ENCODE data around the gene GALNS. TPM values are rescaled to one million over a fixed set of nuclear protein-coding genes. Genes with fewer than 3 reads are reported as not detected.
A peak's percentile ranks its signal among the peaks of the same experiment; 100 is the strongest.

The GALNS gene
- total RNA-seq, 4 donors from 2014 or later, result 45.7 to 101 (median 75.6) TPM

- DNase-seq, result no peak
- H3K4me3 ChIP-seq, result no peak overlapping the region
- no peaks in the 10 kb centered on the region for H3K27me3 ChIP-seq
- 93 to 97% methylated on average over 7 to 20 of the region's 20 CpGs for WGBS, 2 donors (ENCODE audit: low coverage in 1 of 2)
- H3K9me3 ChIP-seq, result no peaks in the 10 kb centered on the region
- no peak overlapping the region for H3K27ac ChIP-seq
- intact Hi-C loops (cut with DNase I; ENCODE audit: low total_unique reads) (no loop called here), in situ Hi-C loops (cut with MboI; ENCODE audit: low pct_ligation_motif_present in 1 of 4, low pct_unique_long_range_greater_than_20kb in 1 of 4, low sequenced_read_pairs in 3 of 4) (no loop called here)
- no peak for TF ChIP-seq EP300 (IDR thresholded peaks at IDR 0.05; ENCODE audit: low read depth)
- TF ChIP-seq CTCF (IDR thresholded peaks at IDR 0.05), result no peak
- TF ChIP-seq POLR2AphosphoS5 (IDR thresholded peaks at IDR 0.05), result no peak
- TF ChIP-seq POLR2A (IDR thresholded peaks at IDR 0.05), result no peak
- H3K4me1 ChIP-seq, result peaks cover 14 to 24% (median 22%) of the 10 kb centered on the region in 4 donors
- H3K36me3 ChIP-seq, result peaks cover 0 to 14% (median 2%) of the 10 kb centered on the region in 4 donors
These were observed 2.8 kb upstream of the GALNS start for GRCh38 chr16:88859381-88860091.

- peaks cover 0 to 14% (median 2%) of the 10 kb centered on the region in 4 donors for H3K36me3 ChIP-seq
- in situ Hi-C loops (cut with MboI; ENCODE audit: low pct_ligation_motif_present in 1 of 4, low pct_unique_long_range_greater_than_20kb in 1 of 4, low sequenced_read_pairs in 3 of 4), result no loop called here
- peak; percentile 82 for DNase-seq
- no peaks in the 10 kb centered on the region for H3K9me3 ChIP-seq
- TF ChIP-seq CTCF (IDR thresholded peaks at IDR 0.05) (peak; percentile 64 to 75 (median 72)), POLR2AphosphoS5 (IDR thresholded peaks at IDR 0.05) (no peak), POLR2A (IDR thresholded peaks at IDR 0.05) (no peak)
- peak overlapping the region; percentile 69 to 90 (median 80) for H3K4me3 ChIP-seq
- 14 to 62% methylated on average over 2 to 12 of the region's 12 CpGs for WGBS, 2 donors (ENCODE audit: low coverage in 1 of 2)
- no peaks in the 10 kb centered on the region for H3K27me3 ChIP-seq
- intact Hi-C loops (cut with DNase I; ENCODE audit: low total_unique reads), result no loop called here
- peak overlapping the region; percentile 77 to 90 (median 84) for H3K27ac ChIP-seq
- H3K4me1 ChIP-seq, result peaks cover 14 to 31% (median 24%) of the 10 kb centered on the region in 4 donors
These were observed 1.1 kb upstream of the GALNS start for GRCh38 chr16:88857728-88858339.

DNA sequence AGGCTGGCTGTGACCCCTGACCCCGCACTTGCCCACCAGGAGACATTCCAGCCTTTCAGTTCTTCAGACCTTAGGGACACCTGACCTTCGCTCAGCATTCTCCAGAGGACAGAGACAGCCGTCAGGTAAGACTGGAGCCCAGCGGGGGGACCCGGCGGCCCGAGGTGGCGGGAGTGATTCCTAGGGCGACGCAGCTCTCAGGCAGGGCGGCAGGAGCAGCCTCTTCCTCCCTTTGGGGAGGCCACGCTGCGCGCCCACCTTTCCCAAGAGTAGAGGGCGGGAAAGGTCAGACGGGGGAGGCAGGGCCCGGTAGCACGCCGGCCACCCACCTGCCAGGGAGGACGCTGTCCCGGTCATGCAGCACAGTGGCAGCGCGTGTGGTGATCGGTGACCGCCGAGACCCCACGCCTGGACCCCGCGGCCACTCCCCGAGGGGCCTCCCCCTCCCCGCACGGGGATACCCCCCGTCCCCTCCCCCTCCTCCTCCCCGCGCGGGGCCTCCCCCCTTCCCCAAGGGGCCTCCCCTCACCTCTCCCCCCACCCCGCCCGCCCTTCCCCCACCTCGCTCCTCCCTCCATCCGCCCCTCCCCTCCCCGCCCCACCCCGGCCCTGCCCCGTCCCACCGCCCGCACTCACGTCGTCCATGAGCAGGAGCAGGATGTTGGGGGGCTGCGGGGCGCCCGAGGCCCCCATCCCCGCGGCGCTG lies 472 bp downstream of the GALNS start:
- 20% methylated on average over 17 of the region's 53 CpGs; no CpG with 5 or more reads in 1 of the 2 donors for WGBS, 2 donors (ENCODE audit: low coverage in 1 of 2)

More for the DNA sequence above, 472 bp downstream of the GALNS start:
- intact Hi-C loops (cut with DNase I; ENCODE audit: low total_unique reads) (no loop called here), in situ Hi-C loops (cut with MboI; ENCODE audit: low pct_ligation_motif_present in 1 of 4, low pct_unique_long_range_greater_than_20kb in 1 of 4, low sequenced_read_pairs in 3 of 4) (no loop called here)
- peaks cover 0 to 11% (median 2%) of the 10 kb centered on the region in 4 donors for H3K36me3 ChIP-seq
- peaks cover 14 to 31% (median 24%) of the 10 kb centered on the region in 4 donors for H3K4me1 ChIP-seq
- peak; percentile 20 for DNase-seq
- TF ChIP-seq CTCF (IDR thresholded peaks at IDR 0.05) (no peak), POLR2AphosphoS5 (IDR thresholded peaks at IDR 0.05) (no peak), EP300 (IDR thresholded peaks at IDR 0.05; ENCODE audit: low read depth) (no peak)
- H3K27ac ChIP-seq, result peak overlapping the region; percentile 77 to 90 (median 84)
- peak overlapping the region; percentile 69 to 90 (median 83) for H3K4me3 ChIP-seq
- no peaks in the 10 kb centered on the region for H3K27me3 ChIP-seq
- no peaks in the 10 kb centered on the region for H3K9me3 ChIP-seq
